Left lung (tissue), 10 donors: Measurements from ENCODE around the gene TMEM225B. TPM values are rescaled to one million over a fixed set of nuclear protein-coding genes. Genes with fewer than 3 reads are reported as not detected.
A peak's percentile ranks its signal among the peaks of the same experiment; 100 is the strongest.
"Not testable (repeated sequence)": the region's sequence is repeated elsewhere in the genome, so short reads cannot be mapped to it uniquely, and the experiment has no call there.

Experiments used
- ATAC-seq: fragments of 200-7000 bp; cut with Tn5 transposase; one replicate; pipeline ENCODE4 v1.9.1; 2020; ENCODE audit warnings: moderate library complexity
- DNase-seq, 4 donors: peaks; one replicate each; pipeline ENCODE4 v3.0.0-alpha.2; 2013 to 2020
- H3K27ac ChIP-seq, 2 donors: fragments of 200-600 bp; sonication (generic) in 1 of 2; one replicate each; pipeline versions ENCODE4 v1.5.0 to v1.8.0; 2020 to 2021
- H3K27me3 ChIP-seq, 2 donors: fragments of 200-600 bp; sonication (generic) in 1 of 2; one replicate each; pipeline versions ENCODE4 v1.5.0 to v1.8.0; 2020 to 2021
- H3K36me3 ChIP-seq, 2 donors: fragments of 200-600 bp; sonication (generic) in 1 of 2; one replicate each; pipeline versions ENCODE4 v1.5.0 to v1.8.0; 2020 to 2021
- H3K4me1 ChIP-seq, 2 donors: fragments of 200-600 bp; one replicate each; pipeline ENCODE4 v1.8.0; 2021
- H3K4me3 ChIP-seq, 2 donors: fragments of 200-600 bp; sonication (generic) in 1 of 2; one replicate each; pipeline versions ENCODE4 v1.5.0 to v1.8.0; 2020 to 2021; ENCODE audit warnings: mild to moderate bottlenecking in 1 of 2
- H3K9me3 ChIP-seq, 2 donors: fragments of 200-600 bp; sonication (generic) in 1 of 2; one replicate each; pipeline versions ENCODE4 v1.5.0 to v1.8.0; 2020 to 2021
- intact Hi-C, 2 donors: fragments of 100-400 bp; cut with DNase I; formaldehyde crosslinking; loops; one replicate each; pipeline versions ENCODE4 v1.11.2 to v1.14.2; 2022
- polyA plus RNA-seq, 6 donors: library from polyadenylated mRNA; unstranded; fragments of 120-200 nt; gene quantifications; one replicate each; pipeline ENCODE4 v1.2.1, GENCODE V29; 2013; ENCODE audit not compliant: insufficient read length in 6 of 6
- total RNA-seq, 2 donors: library from RNA; stranded (reverse); fragmentation: NEBNext Ultra II Directional; extraction: Animal tissue kit (Norgen Biotek cat#: 25700); gene quantifications; one replicate each; pipeline ENCODE4 v1.2.1, GENCODE V29; 2021
- TF ChIP-seq, protein P1 (sequence below), 2 donors: fragments of 200-600 bp; sonication (generic) in 1 of 2; IDR thresholded peaks; one replicate each; pipeline versions ENCODE4 v1.5.0 to v1.8.0; 2021; ENCODE audit warnings: antibody characterized with exemption in 2 of 2
- donor health status: DM: no; HTN: yes; CAD: no.
- donor health status: DM: no; HTN: no; CAD: no.

Gene TMEM225B
- total and polyA plus RNA-seq, 8 donors = 0.60 to 1.9 (median 1.5) TPM

DNA sequence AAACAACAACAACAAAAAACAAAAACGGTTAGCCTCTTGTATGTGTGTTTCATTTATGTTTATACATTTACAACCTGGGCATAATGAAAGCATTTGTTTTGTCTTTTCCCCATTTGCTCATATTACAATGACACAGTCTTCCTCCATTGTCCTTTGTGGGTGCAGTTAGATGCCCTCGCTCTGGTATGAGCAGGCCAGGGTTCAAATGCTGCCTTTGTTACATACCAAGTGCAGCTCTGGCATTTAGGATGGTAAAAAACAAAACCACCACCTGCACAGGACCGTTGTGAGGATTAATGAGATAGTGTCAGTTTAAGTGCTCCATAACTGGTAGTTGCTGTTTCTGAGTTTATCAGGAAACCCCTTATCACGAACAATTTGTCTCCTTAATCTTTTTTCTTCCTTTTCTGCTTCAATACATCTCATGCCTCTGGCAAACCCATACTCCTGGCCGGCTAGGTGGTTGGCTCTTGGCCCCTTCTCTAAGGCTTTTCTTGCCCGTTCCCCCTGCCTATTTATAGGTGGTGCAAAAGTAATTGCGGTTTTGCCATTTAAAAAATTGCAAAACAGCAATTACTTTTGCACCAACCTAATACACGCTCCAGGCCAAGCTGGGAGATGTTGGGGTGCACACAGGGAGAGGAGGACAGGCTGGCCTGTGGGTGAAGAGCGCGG is 18.6 kb upstream of the TMEM225B start:
- H3K4me1 ChIP-seq = peaks cover 5 to 15% of the 10 kb centered on the region in 2 donors
- TF ChIP-seq, protein P1, sequence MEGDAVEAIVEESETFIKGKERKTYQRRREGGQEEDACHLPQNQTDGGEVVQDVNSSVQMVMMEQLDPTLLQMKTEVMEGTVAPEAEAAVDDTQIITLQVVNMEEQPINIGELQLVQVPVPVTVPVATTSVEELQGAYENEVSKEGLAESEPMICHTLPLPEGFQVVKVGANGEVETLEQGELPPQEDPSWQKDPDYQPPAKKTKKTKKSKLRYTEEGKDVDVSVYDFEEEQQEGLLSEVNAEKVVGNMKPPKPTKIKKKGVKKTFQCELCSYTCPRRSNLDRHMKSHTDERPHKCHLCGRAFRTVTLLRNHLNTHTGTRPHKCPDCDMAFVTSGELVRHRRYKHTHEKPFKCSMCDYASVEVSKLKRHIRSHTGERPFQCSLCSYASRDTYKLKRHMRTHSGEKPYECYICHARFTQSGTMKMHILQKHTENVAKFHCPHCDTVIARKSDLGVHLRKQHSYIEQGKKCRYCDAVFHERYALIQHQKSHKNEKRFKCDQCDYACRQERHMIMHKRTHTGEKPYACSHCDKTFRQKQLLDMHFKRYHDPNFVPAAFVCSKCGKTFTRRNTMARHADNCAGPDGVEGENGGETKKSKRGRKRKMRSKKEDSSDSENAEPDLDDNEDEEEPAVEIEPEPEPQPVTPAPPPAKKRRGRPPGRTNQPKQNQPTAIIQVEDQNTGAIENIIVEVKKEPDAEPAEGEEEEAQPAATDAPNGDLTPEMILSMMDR (IDR thresholded peaks at IDR 0.05) = no peak
- no peak for ATAC-seq
- intact Hi-C loops = no loop called here
- peak overlapping the region; percentile 45 to 58 for H3K4me3 ChIP-seq
- DNase-seq = no peak
- no peak overlapping the region for H3K27ac ChIP-seq
- peaks cover 0 to 13% of the 10 kb centered on the region in 2 donors for H3K27me3 ChIP-seq
- peaks cover 0 to 6% of the 10 kb centered on the region in 2 donors for H3K36me3 ChIP-seq
- no peaks in the 10 kb centered on the region for H3K9me3 ChIP-seq

DNA sequence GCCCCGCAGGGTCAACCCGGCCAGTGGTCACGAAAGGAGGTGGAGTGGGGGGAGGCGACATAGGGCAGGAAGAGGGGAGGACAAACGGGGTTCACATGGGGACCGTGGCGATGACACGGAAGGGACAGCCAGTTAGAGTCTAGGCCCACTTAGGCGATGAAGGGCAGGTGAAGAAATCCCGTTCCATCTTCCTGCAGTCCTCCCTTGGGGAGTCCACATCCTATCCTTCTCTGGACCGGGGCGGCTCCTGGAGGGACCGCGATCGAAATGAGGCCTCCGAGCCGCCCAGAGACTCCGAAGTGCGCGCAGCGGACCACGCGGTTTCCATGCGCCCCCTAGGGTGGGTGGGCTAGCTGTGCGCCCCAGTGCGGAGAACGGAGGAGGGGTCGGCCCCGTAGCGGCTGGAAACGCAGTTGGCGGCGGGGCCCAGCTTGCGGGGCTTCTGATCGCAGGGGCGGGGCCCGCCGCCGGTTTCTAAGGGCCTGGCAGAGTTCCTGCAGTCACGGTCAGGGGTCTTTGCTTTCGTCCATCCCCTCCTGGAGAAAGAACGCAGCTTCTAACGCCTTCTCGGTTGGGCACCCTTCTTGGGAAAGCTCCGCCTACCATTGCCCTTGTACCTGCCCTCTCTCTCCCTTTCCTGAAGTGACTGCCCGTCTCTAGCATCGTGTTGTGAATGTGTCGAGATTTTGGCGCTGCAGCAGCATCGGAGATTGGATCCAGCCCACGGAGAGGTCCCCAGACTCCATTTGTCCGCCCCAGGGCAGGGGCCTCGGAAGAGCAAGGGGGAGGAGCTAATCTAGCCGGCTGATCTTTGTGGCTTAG is 17.9 kb upstream of the TMEM225B start:
- Histone ChIP-seq H3K27me3 (peaks cover 0 to 13% of the 10 kb centered on the region in 2 donors), H3K27ac (no peak overlapping the region), H3K9me3 (no peaks in the 10 kb centered on the region), H3K4me1 (peaks cover 5 to 15% of the 10 kb centered on the region in 2 donors), H3K4me3 (peak overlapping the region; percentile 45 to 58), H3K36me3 (no peaks in the 10 kb centered on the region)
- DNase-seq = peak in 3 of 4 donors; percentile 59 to 80 (median 73)
- ATAC-seq = peak; percentile 76
- TF ChIP-seq, protein P1 (IDR thresholded peaks at IDR 0.05) = no peak
- intact Hi-C loops = no loop called here

DNA sequence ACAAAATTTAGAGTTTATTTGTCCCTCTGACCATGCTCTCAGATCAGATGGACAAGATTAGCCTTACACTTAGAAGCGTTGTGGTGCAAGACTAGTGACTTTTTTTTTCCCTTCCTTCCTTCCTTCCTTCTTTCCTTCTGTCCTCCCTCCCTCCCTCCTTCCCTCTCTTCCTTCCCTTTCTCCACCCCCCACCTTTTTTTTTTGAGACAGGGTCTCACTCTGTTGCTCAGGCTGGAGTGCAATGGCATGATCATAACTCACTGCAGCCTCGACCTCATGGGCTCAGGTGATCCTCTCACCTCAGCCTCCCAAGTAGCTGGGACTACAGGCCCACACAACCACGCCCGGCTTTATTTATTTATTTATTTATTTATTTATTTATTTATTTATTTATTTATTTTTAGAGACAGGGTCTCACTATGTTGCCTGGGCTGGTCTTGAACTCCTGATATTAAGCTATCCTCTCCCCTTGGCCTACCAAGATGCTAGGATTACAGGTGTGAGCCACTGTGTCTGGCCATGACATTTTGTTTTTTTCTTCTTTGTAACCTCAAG is 17.2 kb upstream of the TMEM225B start:
- ATAC-seq, intact Hi-C loops, DNase-seq, H3K27ac ChIP-seq, H3K36me3 ChIP-seq, H3K9me3 ChIP-seq: not testable (repeated sequence)
- peaks cover 0 to 13% of the 10 kb centered on the region in 2 donors for H3K27me3 ChIP-seq
- H3K4me1 ChIP-seq = peaks cover 5 to 15% of the 10 kb centered on the region in 2 donors
- peak overlapping the region; percentile 45 to 58 for H3K4me3 ChIP-seq

- no peaks in the 10 kb centered on the region for H3K36me3 ChIP-seq
- no peak for DNase-seq
- intact Hi-C loops = no loop called here
- TF ChIP-seq, protein P1 (IDR thresholded peaks at IDR 0.05) = no peak
- H3K27ac ChIP-seq = no peak overlapping the region
- no peak overlapping the region for H3K4me3 ChIP-seq
- no peaks in the 10 kb centered on the region for H3K9me3 ChIP-seq
- H3K27me3 ChIP-seq = no peaks in the 10 kb centered on the region
- no peak for ATAC-seq
- no peaks in the 10 kb centered on the region for H3K4me1 ChIP-seq
Measured at GRCh38 chr7:99588868-99589267, 9.2 kb upstream of the TMEM225B start.

- Histone ChIP-seq H3K36me3 (no peaks in the 10 kb centered on the region), H3K27ac (no peak overlapping the region), H3K27me3 (no peaks in the 10 kb centered on the region), H3K4me3 (no peak overlapping the region), H3K9me3 (no peaks in the 10 kb centered on the region), H3K4me1 (no peaks in the 10 kb centered on the region)
- DNase-seq (no peak), ATAC-seq (no peak)
- TF ChIP-seq, protein P1 (IDR thresholded peaks at IDR 0.05) = no peak
- intact Hi-C loops = no loop called here
Measured at GRCh38 chr7:99594948-99595745, 2.9 kb upstream of the TMEM225B start.
